SK-N-SH treated with all-trans-retinoic acid at 6 μM for 48 hours (cell line): ENCODE data around the gene SEBOX.

Experiments
- ARNTL ChIP-seq: fragments of 450-650 bp; formaldehyde crosslinking; IDR thresholded peaks from 2 replicates; pipeline ENCODE4 v1.5.0; 2020; ENCODE audit warnings: low read depth, mild to moderate bottlenecking, moderate library complexity, borderline replicate concordance
- OSR1 ChIP-seq: fragments of 250-450 bp; sonication (Bioruptor Pico); IDR thresholded peaks from 2 replicates; pipeline ENCODE4 v1.8.0; 2022; ENCODE audit warnings: moderate library complexity, mild to moderate bottlenecking, inconsistent platforms
- PATZ1 ChIP-seq: fragments of 250-450 bp; sonication (Bioruptor Pico); IDR thresholded peaks from 2 replicates; pipeline ENCODE4 v1.8.0; 2020; ENCODE audit warnings: mild to moderate bottlenecking, moderate library complexity, borderline replicate concordance
- RARB ChIP-seq: fragments of 250-450 bp; sonication (Bioruptor Pico); IDR thresholded peaks from 2 replicates; pipeline ENCODE4 v1.8.0; 2021; ENCODE audit warnings: mild to moderate bottlenecking, moderate library complexity
- TCF4 ChIP-seq: fragments of 250-450 bp; sonication (Bioruptor Pico); IDR thresholded peaks from 2 replicates; pipeline ENCODE4 v1.8.0; 2021; ENCODE audit warnings: mild to moderate bottlenecking, moderate library complexity, borderline replicate concordance

- TF ChIP-seq PATZ1 (no peak), TCF4 (CRISPR knock-in tag) (no peak), ARNTL (CRISPR knock-in tag) (no peak), OSR1 (CRISPR knock-in tag) (no peak), RARB (CRISPR knock-in tag) (no peak)
These were observed 47.1 kb upstream of the SEBOX start for GRCh38 chr17:28412099-28412498.
